Measurements from ENCODE around the gene ZAP70. TPM values are rescaled to one million over a fixed set of nuclear protein-coding genes. Genes with fewer than 3 reads are reported as not detected.

The ZAP70 gene
- under 0.01 and 0.16 TPM in 2 replicates for total RNA-seq

DNA sequence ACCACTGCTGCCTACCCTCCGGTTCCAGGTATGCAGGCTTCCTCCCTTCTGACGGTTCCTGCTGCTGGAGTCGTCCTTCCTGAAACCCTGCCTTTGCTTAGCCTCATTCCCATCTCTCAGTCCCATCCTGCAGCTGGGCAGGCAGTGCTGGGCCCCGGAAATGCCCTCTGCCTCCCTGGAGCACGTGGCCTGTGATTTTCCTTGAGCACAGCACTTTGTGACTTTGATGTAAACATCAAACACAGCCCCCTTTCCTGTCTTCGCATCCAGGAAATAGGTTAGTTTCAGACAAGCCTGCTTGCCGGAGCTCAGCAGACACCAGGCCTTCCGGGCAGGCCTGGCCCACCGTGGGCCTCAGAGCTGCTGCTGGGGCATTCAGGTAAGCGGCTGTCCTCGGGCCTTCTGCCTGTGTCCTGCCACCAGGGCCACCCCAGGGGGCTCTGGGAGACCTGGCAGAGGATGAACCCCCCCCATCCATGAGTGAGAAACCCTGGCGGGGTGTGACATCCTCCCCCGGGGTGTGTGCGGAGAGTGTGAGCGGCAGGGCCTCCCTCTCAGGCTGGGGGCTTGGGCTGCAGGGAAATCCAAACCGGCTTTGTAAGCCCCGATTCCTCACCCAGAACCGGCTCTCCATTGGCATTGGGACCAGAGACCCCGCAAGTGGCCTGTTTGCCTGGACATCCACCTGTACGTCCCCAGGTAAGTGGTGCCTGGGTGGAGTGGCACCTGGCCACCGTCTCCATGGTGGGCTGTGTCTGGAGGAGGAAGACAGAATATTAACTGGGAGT lies at the start of gene ZAP70:
Gene ZAP70, plus strand, starts transcription at position 281 of the 788 bp plus-strand sequence. CDS start 10,461 bp downstream, outside the sequence.

DNA sequence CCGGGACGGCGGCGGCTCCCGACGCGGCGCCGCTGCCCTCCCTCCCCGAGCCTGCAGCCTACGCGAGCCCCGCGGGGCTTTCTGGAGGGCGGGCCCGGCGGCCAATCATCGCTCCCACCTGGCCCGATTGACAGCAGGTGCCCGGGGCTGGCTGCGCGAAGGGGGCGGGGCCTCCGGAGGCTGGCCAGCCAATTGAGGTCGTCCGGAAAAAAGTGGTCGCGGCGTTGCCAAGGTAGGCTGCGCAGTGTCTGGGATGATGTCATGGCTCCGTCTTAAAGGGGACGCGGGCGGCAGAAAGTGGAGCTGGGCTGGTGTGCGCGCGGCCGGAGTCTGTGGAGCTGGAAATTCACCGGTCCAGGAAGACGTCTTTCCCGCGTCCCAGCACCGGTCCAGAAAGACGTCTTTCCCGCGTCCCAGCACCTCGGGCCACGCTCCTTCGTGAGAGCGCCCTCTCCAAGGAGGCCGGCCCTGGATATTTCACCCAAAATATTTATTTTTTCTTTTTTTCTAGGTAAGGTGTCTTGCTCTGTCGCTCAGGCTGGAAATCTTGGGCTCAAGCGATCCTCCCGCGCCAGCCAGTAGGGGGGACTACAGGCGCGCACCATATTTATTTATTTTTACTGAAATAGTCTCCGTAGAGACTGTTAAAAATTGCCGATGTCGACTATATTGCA lies 49.3 kb upstream of the ZAP70 start, which contains the start of gene ACTR1B:
Gene ACTR1B, minus strand, starts transcription at position 83 of the 674 bp plus-strand sequence. CDS start 154 bp downstream, outside the sequence.

DNA sequence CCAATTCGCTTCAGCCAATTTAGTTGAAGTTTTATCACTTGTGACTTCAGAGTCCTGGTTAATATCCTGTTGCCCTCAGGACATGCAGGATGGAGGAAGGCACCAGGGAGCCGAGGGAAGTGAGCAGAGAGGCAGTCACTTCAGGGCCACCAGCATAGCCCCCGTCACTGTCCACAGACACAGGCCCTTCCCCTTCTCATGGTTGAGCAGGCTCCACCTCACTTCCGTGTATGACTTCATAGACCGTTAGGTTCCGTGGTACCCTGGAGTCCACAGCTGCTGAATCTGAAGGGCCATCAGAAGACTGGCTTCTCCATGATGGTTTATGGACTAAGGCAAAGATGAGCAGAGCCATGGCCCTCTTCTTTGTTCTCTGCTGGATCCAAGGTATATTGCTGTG lies 43.9 kb upstream of the ZAP70 start, which contains the start of gene C2orf92:
Gene C2orf92, plus strand, starts transcription at position 266 of the 400 bp plus-strand sequence. Its CDS starts 76 bp downstream, at position 342.

Other genes starting within 250 kb of the ZAP70 start
- 18.5 and 120 TPM in 2 replicates for gene ANKRD36B, start 123.7 kb upstream of the ZAP70 start, total RNA-seq
- 249 and 473 TPM in 2 replicates for gene COX5B, start 67.5 kb upstream of the ZAP70 start, total RNA-seq
- 68.6 and 92.3 TPM in 2 replicates for gene ACTR1B, start 49.5 kb upstream of the ZAP70 start, total RNA-seq
- 0.97 and 4.0 TPM in 2 replicates for gene C2orf92, start 43.9 kb upstream of the ZAP70 start, total RNA-seq